Measurements from ENCODE around the gene CTLA4.
"Not testable (repeated sequence)": the region's sequence is repeated elsewhere in the genome, so short reads cannot be mapped to it uniquely, and the experiment has no call there.

The CTLA4 gene

GRCh38 chr2:203875471-203875870, 7.9 kb downstream of the CTLA4 start:
- FAIRE-seq (no peak), DNase-seq (ENCODE audit: insufficient read length, low spot score) (no peak)
- no peak for TF ChIP-seq CTCF (IDR thresholded peaks at IDR 0.05; ENCODE audit: insufficient read depth, missing control alignments)

DNA sequence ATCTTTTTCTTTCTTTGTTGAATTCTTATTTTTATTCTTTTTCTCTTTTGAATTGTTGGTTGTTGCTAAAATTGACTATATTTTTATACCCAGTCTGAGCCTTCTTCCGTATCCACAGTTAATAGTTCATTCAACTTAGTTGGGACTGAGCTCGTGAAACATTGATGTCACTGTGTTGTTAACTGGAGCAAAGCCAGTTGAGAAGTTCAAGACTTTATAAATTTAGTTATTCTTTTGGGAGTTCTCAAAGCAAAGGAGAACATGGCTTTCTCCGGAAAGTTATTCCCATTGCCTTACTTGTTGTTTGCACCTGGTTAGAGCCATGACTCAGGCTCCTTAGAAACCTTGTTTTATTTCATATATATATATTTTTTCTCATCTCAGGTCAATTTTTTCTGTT, 8.8 kb downstream of the CTLA4 start:
- no peak for DNase-seq (ENCODE audit: insufficient read length, low spot score)
- FAIRE-seq = no peak
- no peak for TF ChIP-seq CTCF (IDR thresholded peaks at IDR 0.05; ENCODE audit: insufficient read depth, missing control alignments)

DNA sequence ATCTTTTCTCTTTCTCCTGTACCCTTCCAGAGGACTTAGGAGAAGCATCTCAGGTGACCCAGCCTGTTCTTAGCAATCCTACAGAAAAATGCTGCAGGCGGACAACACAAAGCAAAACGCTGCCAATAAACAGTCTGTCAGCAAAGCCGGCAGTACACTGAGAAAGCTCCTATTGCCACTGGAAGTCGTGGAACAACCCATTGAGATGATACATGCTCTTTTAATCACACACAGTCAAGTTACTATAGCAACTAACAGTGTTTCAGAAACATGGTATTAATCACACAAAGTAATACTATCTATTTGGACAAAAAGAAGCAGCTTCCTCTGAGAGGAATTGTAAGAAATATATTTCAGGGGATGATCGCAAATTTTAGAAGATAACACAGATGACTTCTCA, 10.5 kb downstream of the CTLA4 start:
- no peak for DNase-seq (ENCODE audit: insufficient read length, low spot score)
- TF ChIP-seq CTCF (IDR thresholded peaks at IDR 0.05; ENCODE audit: insufficient read depth, missing control alignments) = no peak
- FAIRE-seq = no peak

DNA sequence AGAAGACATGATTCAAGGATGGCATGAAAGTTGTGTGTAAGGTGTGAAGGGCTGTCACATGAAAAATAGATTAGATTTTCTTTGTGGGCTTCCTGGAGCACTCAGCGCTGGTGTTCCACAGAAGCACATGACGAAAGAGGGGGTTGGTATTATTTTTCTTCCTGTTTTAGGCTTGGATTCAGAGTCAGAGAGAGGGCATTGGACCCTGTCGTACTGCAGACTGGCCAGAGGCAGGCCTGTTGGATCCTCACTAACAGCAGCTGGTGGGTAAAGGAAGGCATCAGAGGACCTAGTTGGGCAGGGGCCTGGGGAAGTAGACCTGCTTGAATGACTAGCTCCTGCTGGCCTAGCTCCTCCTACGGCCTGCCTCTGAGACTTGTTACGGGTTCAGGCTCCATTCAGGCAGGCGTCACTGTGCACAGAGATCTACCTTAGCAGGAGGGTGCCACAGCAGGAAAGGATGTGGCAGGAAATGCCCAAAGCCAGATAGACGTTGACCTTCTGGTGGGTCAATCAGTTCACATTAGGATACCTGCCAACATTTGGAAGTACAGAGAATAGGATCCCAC, 13.1 kb downstream of the CTLA4 start:
- no peak for FAIRE-seq
- no peak for TF ChIP-seq CTCF (IDR thresholded peaks at IDR 0.05; ENCODE audit: insufficient read depth, missing control alignments)
- DNase-seq (ENCODE audit: insufficient read length, low spot score) = no peak

DNA sequence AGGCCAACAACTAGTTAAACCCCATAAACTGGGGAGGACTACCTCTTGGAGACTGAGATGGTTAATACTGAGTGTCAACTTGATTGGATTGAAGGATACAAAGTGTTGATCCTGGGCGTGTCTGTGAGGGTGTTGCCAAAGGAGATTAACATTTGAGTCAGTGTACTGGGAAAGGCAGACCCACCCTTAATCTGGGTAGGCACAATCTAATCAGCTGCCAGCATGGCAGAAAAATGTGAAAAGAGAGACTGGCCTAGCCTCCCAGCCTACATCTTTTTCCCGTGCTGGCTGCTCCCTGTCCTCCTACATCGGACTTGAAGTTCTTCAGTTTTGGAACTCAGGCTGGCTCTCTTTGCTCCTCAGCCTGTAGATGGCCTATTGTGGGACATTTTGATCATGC, 13.6 kb downstream of the CTLA4 start:
- not testable (repeated sequence) for DNase-seq (ENCODE audit: insufficient read length, low spot score); FAIRE-seq

DNA sequence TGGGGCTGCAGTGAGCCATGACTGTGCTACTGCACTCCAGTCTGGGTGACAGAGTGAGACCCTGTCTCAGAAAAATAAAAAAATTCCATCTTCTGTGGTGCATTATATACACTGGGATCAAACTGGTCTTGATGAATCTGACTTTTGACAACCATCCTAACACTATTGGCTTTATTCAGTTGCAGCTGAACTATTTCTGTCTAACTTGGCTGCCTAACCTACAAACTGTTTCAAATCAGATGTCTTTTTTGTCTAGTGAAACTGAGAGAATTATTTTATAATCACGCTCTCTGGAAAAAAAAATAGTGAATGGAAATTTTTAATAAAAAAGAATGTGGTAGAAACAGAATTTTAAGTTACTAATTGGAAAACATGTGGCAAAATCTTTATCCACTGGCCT, 15.0 kb downstream of the CTLA4 start:
- DNase-seq (ENCODE audit: insufficient read length, low spot score) (no peak), FAIRE-seq (no peak)
- TF ChIP-seq CTCF (IDR thresholded peaks at IDR 0.05; ENCODE audit: insufficient read depth, missing control alignments) = no peak

GRCh38 chr2:203886661-203887151, 19.1 kb downstream of the CTLA4 start:
- DNase-seq (ENCODE audit: insufficient read length, low spot score) = no peak
- FAIRE-seq = no peak

More at GRCh38 chr2:203886661-203887151, 19.1 kb downstream of the CTLA4 start:
- no peak for TF ChIP-seq CTCF (IDR thresholded peaks at IDR 0.05; ENCODE audit: insufficient read depth, missing control alignments)
